Large intestine (tissue), 3 donors: ENCODE measurements around the gene DEFB129. TPM values are rescaled to one million over a fixed set of nuclear protein-coding genes. Genes with fewer than 3 reads are reported as not detected.

Experiments used
- DNase-seq, 2 donors: peaks; one replicate each; pipeline versions ENCODE4 v3.0.0 to v3.0.0-alpha.2; 2013
- H3K27ac ChIP-seq: one replicate; pipeline ENCODE4 v1.5.1; 2013; ENCODE audit warnings: low read length
- H3K27me3 ChIP-seq: 2 replicates; pipeline ENCODE4 v1.6.1; 2013; ENCODE audit warnings: low read length; ENCODE audit not compliant: control insufficient read depth, insufficient read depth
- H3K36me3 ChIP-seq: 2 replicates; pipeline ENCODE4 v1.6.1; 2013; ENCODE audit warnings: low read length; ENCODE audit not compliant: control insufficient read depth, insufficient read depth
- H3K4me1 ChIP-seq: one replicate; pipeline ENCODE4 v1.6.1; 2013; ENCODE audit warnings: low read length; ENCODE audit not compliant: control insufficient read depth, insufficient read depth
- H3K4me3 ChIP-seq: one replicate; pipeline ENCODE4 v1.5.1; 2013; ENCODE audit warnings: low read length
- H3K9me3 ChIP-seq: one replicate; pipeline ENCODE4 v1.6.1; 2013; ENCODE audit warnings: mild to moderate bottlenecking, low read depth, low read length, moderate library complexity; ENCODE audit not compliant: control insufficient read depth
- WGBS: methylation state at CpG from one replicate; pipeline ENCODE4 v1.1.5; 2013; ENCODE audit warnings: low lambda C conversion rate; ENCODE audit not compliant: insufficient coverage; 5-methylcytosine and 5-hydroxymethylcytosine counted together
- polyA plus RNA-seq: library from polyadenylated mRNA; unstranded; fragments of 120-200 nt; gene quantifications from one replicate; pipeline ENCODE4 v1.2.1, GENCODE V29; 2013

Gene DEFB129
- polyA plus RNA-seq, 1 donor: not detected

DNA sequence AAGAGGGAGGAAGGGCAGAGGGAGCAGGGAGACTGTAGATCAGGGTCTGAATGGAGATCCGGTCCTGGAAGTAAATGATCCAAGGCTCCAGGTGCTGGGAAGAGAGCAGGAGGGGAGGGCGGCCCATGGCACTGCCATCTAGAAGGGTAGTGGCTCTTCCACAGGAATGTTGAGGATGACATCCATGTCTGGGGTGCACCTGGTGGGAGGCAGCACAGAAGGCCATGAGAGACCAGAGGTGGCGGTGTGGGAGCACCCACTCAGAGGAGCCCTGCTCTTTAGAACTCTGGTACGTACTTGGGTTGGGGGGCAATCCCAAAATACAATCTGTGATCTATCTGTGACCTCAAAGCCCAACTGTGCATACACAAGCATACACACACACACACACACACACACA lies 44.0 kb downstream of the DEFB129 start:
- Histone ChIP-seq H3K27me3 (no peaks in the 10 kb centered on the region), H3K36me3 (peaks cover 14% of the 10 kb centered on the region), H3K4me1 (peaks cover 4% of the 10 kb centered on the region), H3K27ac (no peak overlapping the region), H3K4me3 (no peak overlapping the region), H3K9me3 (no peaks in the 10 kb centered on the region)
- DNase-seq: no peak
- WGBS: no CpG with 5 or more reads among the region's 4 CpGs

DNA sequence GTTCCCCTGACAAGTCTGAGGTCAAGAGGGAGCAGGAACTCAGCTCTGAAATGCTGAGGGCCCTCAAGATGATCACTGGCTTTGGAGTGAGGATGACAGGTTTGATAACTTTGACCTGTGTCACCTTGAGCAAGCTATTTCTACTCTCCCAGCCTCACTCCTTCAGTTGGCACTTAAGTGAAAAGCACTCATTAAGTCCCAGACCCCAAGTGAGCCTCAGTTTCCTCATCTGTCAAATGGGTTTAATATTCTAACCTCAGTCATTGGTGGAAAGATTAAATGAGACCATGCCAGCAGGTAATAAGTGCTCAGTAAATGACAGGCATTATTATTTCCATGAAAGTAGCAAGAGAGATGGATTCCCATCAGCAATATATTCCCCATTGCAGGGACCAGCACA lies 44.5 kb downstream of the DEFB129 start:
- Histone ChIP-seq H3K27me3 (no peaks in the 10 kb centered on the region), H3K4me1 (peaks cover 4% of the 10 kb centered on the region), H3K27ac (no peak overlapping the region), H3K36me3 (peaks cover 18% of the 10 kb centered on the region), H3K9me3 (no peaks in the 10 kb centered on the region), H3K4me3 (no peak overlapping the region)
- no peak for DNase-seq

DNA sequence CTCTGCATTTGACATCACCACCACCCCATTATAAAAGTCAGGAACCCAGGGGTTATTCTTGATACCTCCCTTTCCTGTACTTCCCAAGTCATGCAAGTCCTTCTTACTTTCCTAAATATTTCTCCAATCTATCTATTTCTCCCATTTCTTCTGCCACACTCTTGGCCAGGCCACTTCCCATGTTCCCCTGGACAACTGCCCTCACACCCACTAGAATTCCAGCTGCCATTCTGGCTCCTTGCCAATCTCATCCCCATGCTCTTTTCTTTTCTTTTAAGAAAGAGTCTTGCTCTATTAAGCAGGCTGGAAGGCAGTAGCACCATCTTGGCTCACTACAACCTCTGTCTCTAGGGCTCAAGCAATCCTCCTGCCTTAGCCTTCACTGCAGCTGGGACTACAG lies 45.7 kb downstream of the DEFB129 start:
- Histone ChIP-seq H3K9me3 (no peaks in the 10 kb centered on the region), H3K4me1 (no peaks in the 10 kb centered on the region), H3K27ac (no peak overlapping the region), H3K27me3 (no peaks in the 10 kb centered on the region), H3K4me3 (no peak overlapping the region), H3K36me3 (peaks cover 27% of the 10 kb centered on the region)
- no peak for DNase-seq

DNA sequence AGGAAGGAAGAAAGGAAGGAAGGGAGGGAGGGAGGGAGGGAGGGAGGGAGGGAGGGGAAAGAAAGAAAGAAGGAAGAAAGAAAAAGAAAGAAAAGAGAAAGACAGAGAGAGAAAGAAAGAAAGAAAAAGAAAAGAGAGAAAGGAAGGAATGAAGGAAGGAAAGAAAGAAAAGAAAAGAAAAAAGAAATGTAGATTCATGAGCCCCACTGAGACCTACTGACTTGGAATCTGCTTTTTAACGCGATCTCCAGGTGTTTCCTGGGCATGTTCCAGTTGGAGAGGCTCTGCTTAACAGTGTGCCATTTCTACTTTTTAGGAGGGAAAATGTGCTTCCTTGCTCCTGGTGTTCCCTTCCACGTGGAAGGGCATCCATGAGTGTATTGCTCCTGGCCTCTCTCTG lies 46.8 kb downstream of the DEFB129 start:
- H3K4me3 ChIP-seq: no peak overlapping the region
- no peaks in the 10 kb centered on the region for H3K9me3 ChIP-seq
- H3K4me1 ChIP-seq: no peaks in the 10 kb centered on the region
- DNase-seq: no peak
- peaks cover 32% of the 10 kb centered on the region for H3K36me3 ChIP-seq
- no peaks in the 10 kb centered on the region for H3K27me3 ChIP-seq
- no peak overlapping the region for H3K27ac ChIP-seq
- WGBS: no CpG with 5 or more reads among the region's 3 CpGs

GRCh38 chr20:275791-276190 lies 48.7 kb downstream of the DEFB129 start:
- DNase-seq: no peak
- Histone ChIP-seq H3K4me1 (no peaks in the 10 kb centered on the region), H3K9me3 (peaks cover 3% of the 10 kb centered on the region), H3K4me3 (no peak overlapping the region), H3K27ac (no peak overlapping the region), H3K36me3 (peaks cover 37% of the 10 kb centered on the region), H3K27me3 (no peaks in the 10 kb centered on the region)
- no CpG with 5 or more reads among the region's 7 CpGs for WGBS

GRCh38 chr20:276620-277495 lies 49.8 kb downstream of the DEFB129 start:
- H3K27ac ChIP-seq: no peak overlapping the region
- WGBS: no CpG with 5 or more reads among the region's 12 CpGs
- no peaks in the 10 kb centered on the region for H3K4me1 ChIP-seq
- H3K36me3 ChIP-seq: peaks cover 45% of the 10 kb centered on the region
- H3K27me3 ChIP-seq: no peaks in the 10 kb centered on the region
- no peak for DNase-seq
- no peak overlapping the region for H3K4me3 ChIP-seq
- H3K9me3 ChIP-seq: peaks cover 3% of the 10 kb centered on the region

- Histone ChIP-seq H3K9me3 (peaks cover 3% of the 10 kb centered on the region), H3K27ac (no peak overlapping the region), H3K27me3 (no peaks in the 10 kb centered on the region), H3K4me1 (no peaks in the 10 kb centered on the region), H3K4me3 (no peak overlapping the region), H3K36me3 (peaks cover 48% of the 10 kb centered on the region)
- no peak for DNase-seq
- WGBS: 80% methylated on average over 1 of the region's 3 CpGs
These were observed 50.4 kb downstream of the DEFB129 start for GRCh38 chr20:277496-277781.

DNA sequence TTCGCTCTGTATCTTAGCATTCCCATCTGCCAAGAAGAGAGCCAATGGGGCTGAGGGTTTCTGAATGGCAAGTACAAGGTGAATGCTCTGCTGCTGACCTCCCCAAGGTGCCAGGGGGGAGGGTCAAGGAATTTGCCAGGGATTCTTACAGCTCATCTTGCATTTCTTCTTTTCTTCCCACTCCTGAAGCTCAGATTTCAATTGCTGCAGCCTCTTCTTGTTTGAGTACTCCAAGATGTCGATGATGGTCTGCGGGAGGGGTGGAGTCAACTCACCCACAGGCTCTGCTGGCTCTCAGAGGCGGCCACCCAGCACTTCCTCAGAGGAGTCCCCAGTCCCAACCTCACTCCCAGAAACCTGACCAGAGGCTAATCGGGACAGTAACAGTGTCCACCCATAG lies 51.1 kb downstream of the DEFB129 start:
- WGBS: no CpG with 5 or more reads among the region's 5 CpGs
- Histone ChIP-seq H3K27me3 (no peaks in the 10 kb centered on the region), H3K27ac (no peak overlapping the region), H3K4me1 (no peaks in the 10 kb centered on the region), H3K4me3 (no peak overlapping the region), H3K36me3 (peaks cover 48% of the 10 kb centered on the region), H3K9me3 (peaks cover 3% of the 10 kb centered on the region)
- no peak for DNase-seq

DNA sequence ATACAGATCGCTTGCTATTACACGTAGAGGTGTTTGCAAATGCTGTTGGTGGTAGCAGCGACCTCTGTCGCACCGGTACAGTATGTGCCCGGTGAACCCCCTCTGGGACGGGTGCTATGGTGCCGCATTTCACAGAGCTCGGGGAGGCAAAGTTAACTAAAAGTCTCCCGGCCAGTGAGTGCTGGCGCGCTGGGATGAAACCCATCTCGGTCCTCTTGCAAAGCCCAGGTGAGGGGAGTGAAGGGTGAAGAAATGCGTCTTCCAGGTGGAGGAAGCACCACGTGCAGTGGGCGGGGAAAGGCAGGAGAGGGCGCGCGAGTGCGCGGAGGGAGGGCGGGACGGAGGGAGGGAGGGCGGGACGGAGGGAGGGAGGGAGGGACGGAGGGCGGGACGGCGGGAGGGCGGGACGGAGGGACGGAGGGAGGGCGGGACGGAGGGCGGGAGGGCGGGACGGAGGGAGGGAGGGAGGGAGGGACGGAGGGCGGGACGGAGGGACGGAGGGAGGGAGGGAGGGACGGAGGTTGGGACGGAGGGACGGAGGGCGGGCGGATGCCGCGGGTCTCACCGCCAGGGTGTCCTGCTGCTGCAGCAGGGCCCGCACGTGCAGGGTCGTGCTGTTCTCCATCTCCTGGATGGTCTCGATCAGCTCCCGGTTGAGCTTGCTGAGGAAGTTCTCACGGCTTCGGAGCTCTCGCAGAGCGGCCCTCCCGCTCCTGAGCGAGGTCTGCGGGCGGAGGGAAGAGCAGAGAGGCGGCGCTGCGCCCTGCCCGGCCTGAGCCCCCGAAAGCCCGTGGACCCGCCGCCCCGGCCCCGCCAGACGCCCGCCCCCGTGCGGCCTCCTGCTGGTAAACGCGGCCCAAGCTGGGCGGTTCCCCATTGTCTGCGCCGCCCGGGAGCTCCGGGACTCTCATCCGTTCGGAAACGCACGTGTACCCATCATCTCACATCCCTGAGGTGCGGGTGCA lies 51.8 kb downstream of the DEFB129 start:
- Histone ChIP-seq H3K4me3 (no peak overlapping the region), H3K27me3 (no peaks in the 10 kb centered on the region), H3K4me1 (no peaks in the 10 kb centered on the region), H3K27ac (no peak overlapping the region), H3K9me3 (peaks cover 3% of the 10 kb centered on the region), H3K36me3 (peaks cover 49% of the 10 kb centered on the region)
- no peak for DNase-seq
- WGBS: no CpG with 5 or more reads among the region's 88 CpGs
